GM21381 (cell line): ENCODE results near the gene EPHA1.
"Not testable (repeated sequence)": the region's sequence is repeated elsewhere in the genome, so short reads cannot be mapped to it uniquely, and the experiment has no call there.

Experiments used
- ATAC-seq: cut with Tn5 transposase; IDR thresholded peaks from one replicate; pipeline ENCODE4 v1.9.1; 2021; ENCODE audit warnings: mild to moderate bottlenecking, moderate library complexity; ENCODE audit not compliant: unreplicated experiment

EPHA1 gene

GRCh38 chr7:143433759-143434158, 25.1 kb upstream of the EPHA1 start:
- no peak for ATAC-seq

- no peak for ATAC-seq
Measured at GRCh38 chr7:143431109-143431508, 22.5 kb upstream of the EPHA1 start.

GRCh38 chr7:143429770-143430698, 21.4 kb upstream of the EPHA1 start:
- no peak for ATAC-seq

GRCh38 chr7:143426479-143427142, 18.0 kb upstream of the EPHA1 start:
- ATAC-seq: no peak

- not testable (repeated sequence) for ATAC-seq
Measured at GRCh38 chr7:143424476-143424875, 15.8 kb upstream of the EPHA1 start.

- no peak for ATAC-seq
Measured at GRCh38 chr7:143422033-143422432, 13.4 kb upstream of the EPHA1 start.

- not testable (repeated sequence) for ATAC-seq
Measured at GRCh38 chr7:143420624-143421023, 12.0 kb upstream of the EPHA1 start.

- ATAC-seq: no peak
Measured at GRCh38 chr7:143419880-143420279, 11.2 kb upstream of the EPHA1 start.

- no peak for ATAC-seq
Measured at GRCh38 chr7:143418681-143419458, 10.2 kb upstream of the EPHA1 start.

GRCh38 chr7:143417734-143418383, 9.2 kb upstream of the EPHA1 start:
- ATAC-seq: no peak

GRCh38 chr7:143416565-143417149, 8.0 kb upstream of the EPHA1 start:
- no peak for ATAC-seq

GRCh38 chr7:143415742-143416397, 7.2 kb upstream of the EPHA1 start:
- no peak for ATAC-seq

- not testable (repeated sequence) for ATAC-seq
Measured at GRCh38 chr7:143415209-143415608, 6.6 kb upstream of the EPHA1 start.

GRCh38 chr7:143413123-143413522, 4.5 kb upstream of the EPHA1 start:
- ATAC-seq: no peak

GRCh38 chr7:143411976-143412708, 3.5 kb upstream of the EPHA1 start:
- ATAC-seq: no peak

- ATAC-seq: no peak
Measured at GRCh38 chr7:143410521-143411004, 1.9 kb upstream of the EPHA1 start.

- no peak for ATAC-seq
Measured at GRCh38 chr7:143408252-143408685, 387 bp downstream of the EPHA1 start.

GRCh38 chr7:143407287-143408251, 1.1 kb downstream of the EPHA1 start:
- ATAC-seq: no peak
